22Rv1 (cell line): ENCODE data around the gene FARS2.

ENCODE experiments used
- H3K27ac ChIP-seq: fragments of 450-650 bp; 2 replicates; pipeline ENCODE4 v1.5.1; 2017
- ZFX ChIP-seq: fragments of 450-650 bp; IDR thresholded peaks from 2 replicates; pipeline ENCODE4 v1.6.1; 2017; ENCODE audit warnings: antibody characterized with exemption, borderline replicate concordance
- TF ChIP-seq, protein P1 (sequence below): fragments of 450-650 bp; IDR thresholded peaks from 2 replicates; pipeline ENCODE4 v1.5.1; 2017; ENCODE audit warnings: mild to moderate bottlenecking

The FARS2 gene

DNA sequence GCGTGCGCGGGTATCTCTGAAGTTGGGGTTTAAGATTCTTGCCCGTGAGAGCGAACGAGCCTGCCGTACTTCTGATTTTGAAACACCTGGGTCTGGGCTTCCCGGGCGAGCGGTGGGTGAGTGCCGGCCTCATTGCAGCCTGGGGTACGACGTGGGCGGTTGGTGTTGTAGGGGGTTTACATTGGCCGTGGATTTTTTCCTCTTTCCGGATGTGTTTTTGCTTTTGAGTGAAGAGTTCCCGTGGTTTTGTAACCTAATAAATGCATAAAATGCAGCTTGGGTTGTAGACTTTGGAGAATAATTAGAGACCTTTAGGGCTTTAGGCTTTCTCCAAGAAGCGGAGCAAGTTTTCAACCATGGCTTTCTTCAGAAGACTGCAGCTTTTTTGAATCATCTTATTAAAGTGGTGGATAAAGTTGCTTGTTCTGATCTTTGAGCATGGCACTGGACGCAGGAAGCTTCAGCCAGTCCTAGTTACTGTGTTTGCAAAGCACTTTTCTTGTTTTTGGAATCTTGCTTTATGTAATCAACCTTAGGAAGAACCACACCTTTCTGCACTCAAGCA lies 314 bp downstream of the FARS2 start:
- TF ChIP-seq, protein P1, sequence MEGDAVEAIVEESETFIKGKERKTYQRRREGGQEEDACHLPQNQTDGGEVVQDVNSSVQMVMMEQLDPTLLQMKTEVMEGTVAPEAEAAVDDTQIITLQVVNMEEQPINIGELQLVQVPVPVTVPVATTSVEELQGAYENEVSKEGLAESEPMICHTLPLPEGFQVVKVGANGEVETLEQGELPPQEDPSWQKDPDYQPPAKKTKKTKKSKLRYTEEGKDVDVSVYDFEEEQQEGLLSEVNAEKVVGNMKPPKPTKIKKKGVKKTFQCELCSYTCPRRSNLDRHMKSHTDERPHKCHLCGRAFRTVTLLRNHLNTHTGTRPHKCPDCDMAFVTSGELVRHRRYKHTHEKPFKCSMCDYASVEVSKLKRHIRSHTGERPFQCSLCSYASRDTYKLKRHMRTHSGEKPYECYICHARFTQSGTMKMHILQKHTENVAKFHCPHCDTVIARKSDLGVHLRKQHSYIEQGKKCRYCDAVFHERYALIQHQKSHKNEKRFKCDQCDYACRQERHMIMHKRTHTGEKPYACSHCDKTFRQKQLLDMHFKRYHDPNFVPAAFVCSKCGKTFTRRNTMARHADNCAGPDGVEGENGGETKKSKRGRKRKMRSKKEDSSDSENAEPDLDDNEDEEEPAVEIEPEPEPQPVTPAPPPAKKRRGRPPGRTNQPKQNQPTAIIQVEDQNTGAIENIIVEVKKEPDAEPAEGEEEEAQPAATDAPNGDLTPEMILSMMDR, result no peak
- TF ChIP-seq ZFX, result no peak
- peak overlapping the region; percentile 93 for H3K27ac ChIP-seq

DNA sequence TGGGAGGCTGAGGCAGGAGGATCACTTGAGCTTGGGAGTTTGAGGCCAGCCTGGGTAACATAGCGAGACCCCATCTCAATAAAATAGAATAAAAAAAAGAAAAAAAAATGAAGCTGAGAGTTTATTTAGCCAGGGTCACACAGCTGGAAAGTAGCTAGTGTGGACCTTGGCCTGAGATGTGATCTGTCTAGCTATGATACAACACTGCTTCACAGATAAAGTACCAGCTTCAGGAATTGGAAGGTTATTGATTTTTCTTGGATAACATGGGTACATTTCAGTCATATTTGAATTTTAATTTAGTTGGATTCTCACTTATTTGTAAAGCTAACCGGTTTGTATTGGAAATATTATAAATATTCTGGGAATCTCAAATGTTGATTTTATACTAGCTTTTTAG lies 5.1 kb downstream of the FARS2 start:
- no peak overlapping the region for H3K27ac ChIP-seq
- TF ChIP-seq, protein P1, result no peak
- TF ChIP-seq ZFX, result no peak

DNA sequence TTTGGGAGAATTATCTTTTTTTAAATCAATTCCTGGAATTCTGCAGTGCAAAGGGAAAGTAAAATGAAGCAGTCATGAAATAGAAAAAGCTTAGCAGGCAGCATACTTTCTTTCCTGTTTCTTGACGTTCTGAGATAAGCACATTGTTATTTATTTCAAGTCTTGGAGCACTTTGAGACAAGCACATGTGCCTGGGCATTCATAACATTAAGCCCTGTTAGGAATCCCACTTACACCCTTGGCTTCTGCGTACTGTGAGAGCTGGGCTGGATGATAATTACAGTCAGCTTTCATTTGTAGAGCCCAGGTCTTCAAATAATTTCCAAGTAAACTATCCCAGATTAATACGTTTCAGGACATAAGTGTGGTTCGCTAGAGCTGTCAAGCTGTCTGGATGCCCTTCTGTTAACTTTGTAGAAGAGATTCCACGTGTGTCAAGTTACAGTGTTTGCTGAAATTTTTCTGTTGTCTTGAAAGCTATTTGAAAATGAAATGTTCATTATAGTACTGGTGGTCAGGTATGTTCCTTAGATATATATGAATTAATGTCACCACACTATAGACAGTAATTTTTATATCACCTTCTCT lies 8.9 kb downstream of the FARS2 start:
- no peak for TF ChIP-seq ZFX
- TF ChIP-seq, protein P1, result no peak
- no peak overlapping the region for H3K27ac ChIP-seq

DNA sequence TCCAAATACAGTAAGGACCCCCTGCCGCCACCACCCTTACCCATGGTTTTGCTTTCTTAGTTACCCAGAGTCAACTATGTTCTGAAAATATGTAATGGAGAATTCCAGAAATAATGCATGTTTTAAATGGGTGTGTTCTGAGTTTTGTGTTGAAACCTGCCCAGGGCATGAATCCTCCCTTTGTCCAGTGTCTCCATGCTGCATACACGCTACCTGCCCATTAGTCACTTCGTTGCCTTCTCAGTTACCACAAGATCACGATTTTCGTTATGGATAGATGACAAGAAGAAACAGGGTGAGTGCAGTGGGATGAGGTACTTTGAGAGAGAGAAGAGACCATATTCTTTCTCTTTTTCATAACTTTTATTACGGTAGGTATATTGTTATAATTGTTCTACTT lies 10.6 kb downstream of the FARS2 start:
- H3K27ac ChIP-seq, result no peak overlapping the region
- TF ChIP-seq ZFX, result no peak
- TF ChIP-seq, protein P1, result no peak

DNA sequence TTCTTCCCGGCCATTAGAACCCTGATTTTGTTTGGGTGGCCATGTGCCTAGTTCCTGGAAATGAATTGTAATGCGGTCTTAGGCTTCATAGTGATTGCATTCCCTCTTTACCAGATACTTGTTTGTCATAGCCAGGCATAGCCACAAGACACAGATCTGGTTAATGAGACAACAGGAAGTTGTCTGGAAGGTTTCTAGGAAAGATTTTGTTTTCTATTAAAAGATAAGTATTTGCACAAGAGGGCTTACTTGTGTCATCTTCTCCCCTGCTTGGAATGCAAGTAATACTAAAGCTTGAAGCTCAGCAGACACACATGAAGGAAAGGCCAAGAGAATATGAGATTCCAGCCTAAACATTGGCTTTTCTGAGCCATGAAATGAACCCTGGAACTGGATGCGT lies 12.9 kb downstream of the FARS2 start:
- TF ChIP-seq, protein P1, result no peak
- no peak for TF ChIP-seq ZFX
- H3K27ac ChIP-seq, result no peak overlapping the region

DNA sequence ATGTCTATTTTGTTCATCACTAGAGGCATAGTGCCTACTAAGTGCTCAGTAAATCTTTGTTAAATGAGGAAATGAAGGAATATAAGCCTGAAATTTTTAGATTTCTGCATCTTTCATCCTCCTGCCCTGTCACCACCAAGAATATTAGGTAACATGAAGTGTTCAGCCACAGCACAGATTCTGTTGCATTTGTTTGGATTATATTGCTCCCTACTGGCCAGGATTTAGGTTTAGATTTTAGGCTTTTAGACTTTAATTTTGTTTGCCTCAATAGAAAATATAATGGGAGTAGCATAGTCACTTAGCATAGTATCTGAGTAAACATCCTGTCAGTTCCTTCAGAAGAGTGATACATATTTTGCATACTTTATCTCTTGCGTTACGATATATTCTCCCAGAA lies 14.2 kb downstream of the FARS2 start:
- no peak overlapping the region for H3K27ac ChIP-seq
- TF ChIP-seq ZFX, result no peak
- TF ChIP-seq, protein P1, result no peak

DNA sequence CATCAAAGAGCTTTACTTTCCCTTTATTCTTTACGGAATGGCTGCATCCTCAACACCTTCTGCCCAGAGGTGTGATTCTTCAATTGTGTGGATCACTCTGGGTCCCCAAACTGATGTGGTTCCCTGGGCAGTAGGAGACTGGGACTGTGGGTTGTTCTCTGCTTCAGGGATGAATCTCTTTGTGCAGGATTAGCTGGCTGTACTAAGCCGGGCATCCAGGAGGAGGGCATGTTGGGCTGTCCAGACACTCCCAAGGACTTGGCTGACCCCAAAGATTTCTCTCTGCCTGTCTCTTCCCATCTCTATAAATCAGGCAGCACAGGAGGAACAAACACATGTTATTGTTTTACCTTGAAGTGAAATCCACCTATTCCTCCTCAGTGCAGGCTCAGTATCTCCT lies 15.3 kb downstream of the FARS2 start:
- TF ChIP-seq ZFX, result no peak
- TF ChIP-seq, protein P1, result no peak
- no peak overlapping the region for H3K27ac ChIP-seq
